Measurements from ENCODE around the gene RBMS3.

- no peak for TF ChIP-seq CTCF (IDR thresholded peaks at IDR 0.05)
- TF ChIP-seq POLR2A (IDR thresholded peaks at IDR 0.05): no peak
Observed at GRCh38 chr3:29392625-29393388, 111.9 kb downstream of the RBMS3 start.

Measured in vagina (tissue), 2 donors.